Testis (tissue), 2 donors: ENCODE results near the gene GOLM1.

Source experiments
- CTCF ChIP-seq, 3 experiments: fragments of 450-650 bp in 2 of 3; fragments of 200-600 bp in 1 of 3; sonication (generic) in 1 of 3; IDR thresholded peaks; one replicate each; pipeline ENCODE4 v1.5.1; 2016 to 2019; ENCODE audit warnings: antibody characterized with exemption in 3 of 3, mild to moderate bottlenecking in 2 of 3, moderate library complexity in 1 of 3
- POLR2A ChIP-seq: fragments of 450-650 bp; IDR thresholded peaks from one replicate; pipeline ENCODE4 v1.6.1; 2017; ENCODE audit warnings: antibody characterized with exemption, mild to moderate bottlenecking, moderate library complexity

GRCh38 chr9:86142973-86143372 lies 43.6 kb upstream of the GOLM1 start:
- TF ChIP-seq CTCF (IDR thresholded peaks at IDR 0.05) (no peak), POLR2A (no peak)
